Urinary bladder (tissue), 4 donors: ENCODE measurements around the gene ERBB4. TPM values are rescaled to one million over a fixed set of nuclear protein-coding genes. Genes with fewer than 3 reads are reported as not detected.

Experiments
- DNase-seq: peaks from one replicate; pipeline ENCODE4 v3.0.0-alpha.2; 2015; ENCODE audit errors: extremely low spot score
- H3K27ac ChIP-seq: one replicate; pipeline ENCODE4 v1.5.1; 2013; ENCODE audit warnings: low read depth, mild to moderate bottlenecking, moderate library complexity
- H3K36me3 ChIP-seq: one replicate; pipeline ENCODE4 v1.6.1; 2013; ENCODE audit warnings: mild to moderate bottlenecking, moderate library complexity; ENCODE audit not compliant: insufficient read depth
- H3K4me1 ChIP-seq: one replicate; pipeline ENCODE4 v1.6.1; 2013; ENCODE audit warnings: mild to moderate bottlenecking, moderate library complexity; ENCODE audit not compliant: insufficient read depth
- H3K4me3 ChIP-seq: one replicate; pipeline ENCODE4 v1.5.1; 2013; ENCODE audit warnings: low read depth, low read length
- WGBS: extraction: QIAGEN DNeasy Blood & Tissue Kit; methylation state at CpG from one replicate; pipeline ENCODE4 v1.1.7; 2013; 5-methylcytosine and 5-hydroxymethylcytosine counted together
- polyA plus RNA-seq: library from polyadenylated mRNA; stranded (reverse); fragments of 200-250 nt; gene quantifications from one replicate; pipeline ENCODE4 v1.2.3, GENCODE V29; 2013
- total RNA-seq: library from RNA; depleted of rRNA; stranded (reverse); fragments of >200 nt; gene quantifications from one replicate; pipeline ENCODE4 v1.2.3, GENCODE V29; 2014
- donor health status: healthy with polysubstance abuse.
- donor health status: healthy.

ERBB4 gene
- total and polyA plus RNA-seq, 2 donors, result 0.13 to 3.2 TPM

- Histone ChIP-seq H3K27ac (no peak overlapping the region), H3K4me3 (no peak overlapping the region), H3K36me3 (no peaks in the 10 kb centered on the region), H3K4me1 (no peaks in the 10 kb centered on the region)
- 61% methylated on average over 5 of the region's 5 CpGs for WGBS
- DNase-seq, result no peak
These were observed 1147.9 kb downstream of the ERBB4 start for GRCh38 chr2:211390536-211391188.

GRCh38 chr2:211387734-211388133, 1150.9 kb downstream of the ERBB4 start:
- Histone ChIP-seq H3K4me3 (no peak overlapping the region), H3K27ac (no peak overlapping the region), H3K4me1 (no peaks in the 10 kb centered on the region), H3K36me3 (no peaks in the 10 kb centered on the region)
- WGBS, result 56% methylated on average over 6 of the region's 6 CpGs
- DNase-seq, result no peak

- WGBS, result 78% methylated on average over 2 of the region's 2 CpGs
- Histone ChIP-seq H3K4me3 (no peak overlapping the region), H3K36me3 (no peaks in the 10 kb centered on the region), H3K27ac (no peak overlapping the region), H3K4me1 (no peaks in the 10 kb centered on the region)
- DNase-seq, result no peak
These were observed 1158.6 kb downstream of the ERBB4 start for GRCh38 chr2:211380041-211380440.

- Histone ChIP-seq H3K4me1 (no peaks in the 10 kb centered on the region), H3K4me3 (no peak overlapping the region), H3K36me3 (no peaks in the 10 kb centered on the region), H3K27ac (no peak overlapping the region)
- no peak for DNase-seq
These were observed 1162.2 kb downstream of the ERBB4 start for GRCh38 chr2:211376410-211376809.

- Histone ChIP-seq H3K36me3 (no peaks in the 10 kb centered on the region), H3K4me1 (no peaks in the 10 kb centered on the region), H3K4me3 (no peak overlapping the region), H3K27ac (no peak overlapping the region)
- DNase-seq, result no peak
- 59% methylated on average over 2 of the region's 2 CpGs for WGBS
These were observed 1165.4 kb downstream of the ERBB4 start for GRCh38 chr2:211373203-211373602.

GRCh38 chr2:211371465-211371864, 1167.1 kb downstream of the ERBB4 start:
- 88% methylated on average over 2 of the region's 2 CpGs for WGBS
- no peaks in the 10 kb centered on the region for H3K36me3 ChIP-seq
- no peak for DNase-seq
- H3K4me3 ChIP-seq, result no peak overlapping the region
- H3K27ac ChIP-seq, result no peak overlapping the region
- no peaks in the 10 kb centered on the region for H3K4me1 ChIP-seq

- H3K27ac ChIP-seq, result no peak overlapping the region
- WGBS, result 17% methylated on average over 1 of the region's 1 CpG
- no peak overlapping the region for H3K4me3 ChIP-seq
- DNase-seq, result no peak
- H3K4me1 ChIP-seq, result no peaks in the 10 kb centered on the region
- no peaks in the 10 kb centered on the region for H3K36me3 ChIP-seq
These were observed 1170.1 kb downstream of the ERBB4 start for GRCh38 chr2:211368467-211368866.

- Histone ChIP-seq H3K27ac (no peak overlapping the region), H3K4me1 (no peaks in the 10 kb centered on the region), H3K36me3 (no peaks in the 10 kb centered on the region), H3K4me3 (no peak overlapping the region)
- 74% methylated on average over 4 of the region's 4 CpGs for WGBS
- no peak for DNase-seq
These were observed 1170.9 kb downstream of the ERBB4 start for GRCh38 chr2:211367711-211368110.

GRCh38 chr2:211367293-211367692, 1171.3 kb downstream of the ERBB4 start:
- Histone ChIP-seq H3K4me1 (no peaks in the 10 kb centered on the region), H3K4me3 (no peak overlapping the region), H3K27ac (no peak overlapping the region), H3K36me3 (no peaks in the 10 kb centered on the region)
- DNase-seq, result no peak
- 81% methylated on average over 4 of the region's 4 CpGs for WGBS

- Histone ChIP-seq H3K36me3 (no peaks in the 10 kb centered on the region), H3K27ac (no peak overlapping the region), H3K4me3 (no peak overlapping the region), H3K4me1 (no peaks in the 10 kb centered on the region)
- 63% methylated on average over 1 of the region's 1 CpG for WGBS
- no peak for DNase-seq
These were observed 1173.7 kb downstream of the ERBB4 start for GRCh38 chr2:211364911-211365310.

- Histone ChIP-seq H3K27ac (no peak overlapping the region), H3K36me3 (no peaks in the 10 kb centered on the region), H3K4me1 (no peaks in the 10 kb centered on the region), H3K4me3 (no peak overlapping the region)
- no peak for DNase-seq
- WGBS, result 20% methylated on average over 1 of the region's 1 CpG
These were observed 1177.2 kb downstream of the ERBB4 start for GRCh38 chr2:211361383-211361782.

- no peak overlapping the region for H3K27ac ChIP-seq
- no peaks in the 10 kb centered on the region for H3K4me1 ChIP-seq
- no peaks in the 10 kb centered on the region for H3K36me3 ChIP-seq
- DNase-seq, result no peak
- no peak overlapping the region for H3K4me3 ChIP-seq
These were observed 1179.3 kb downstream of the ERBB4 start for GRCh38 chr2:211359347-211359746.

GRCh38 chr2:211358504-211358903, 1180.1 kb downstream of the ERBB4 start:
- WGBS, result 51% methylated on average over 3 of the region's 3 CpGs

GRCh38 chr2:211354481-211354880, 1184.1 kb downstream of the ERBB4 start:
- WGBS, result 72% methylated on average over 1 of the region's 1 CpG
- Histone ChIP-seq H3K27ac (no peak overlapping the region), H3K4me1 (no peaks in the 10 kb centered on the region), H3K36me3 (no peaks in the 10 kb centered on the region), H3K4me3 (no peak overlapping the region)
- DNase-seq, result no peak

More at GRCh38 chr2:211358504-211358903, 1180.1 kb downstream of the ERBB4 start:
- no peaks in the 10 kb centered on the region for H3K36me3 ChIP-seq
- H3K4me1 ChIP-seq, result no peaks in the 10 kb centered on the region
- H3K4me3 ChIP-seq, result no peak overlapping the region
- no peak overlapping the region for H3K27ac ChIP-seq
- DNase-seq, result no peak

GRCh38 chr2:211351987-211352386, 1186.6 kb downstream of the ERBB4 start:
- Histone ChIP-seq H3K4me3 (no peak overlapping the region), H3K36me3 (no peaks in the 10 kb centered on the region), H3K4me1 (no peaks in the 10 kb centered on the region), H3K27ac (no peak overlapping the region)
- DNase-seq, result no peak
- WGBS, result 29% methylated on average over 3 of the region's 3 CpGs
